COLO668 (cell line): Measurements from ENCODE around the gene CTDSPL2.
"Not testable (repeated sequence)": the region's sequence is repeated elsewhere in the genome, so short reads cannot be mapped to it uniquely, and the experiment has no call there.

Experiments
- DNase-seq: peaks from one replicate; lab custom pipeline; 2025; ENCODE audit not compliant: unreplicated experiment; lab: John Stamatoyannopoulos, UW

Gene CTDSPL2

DNA sequence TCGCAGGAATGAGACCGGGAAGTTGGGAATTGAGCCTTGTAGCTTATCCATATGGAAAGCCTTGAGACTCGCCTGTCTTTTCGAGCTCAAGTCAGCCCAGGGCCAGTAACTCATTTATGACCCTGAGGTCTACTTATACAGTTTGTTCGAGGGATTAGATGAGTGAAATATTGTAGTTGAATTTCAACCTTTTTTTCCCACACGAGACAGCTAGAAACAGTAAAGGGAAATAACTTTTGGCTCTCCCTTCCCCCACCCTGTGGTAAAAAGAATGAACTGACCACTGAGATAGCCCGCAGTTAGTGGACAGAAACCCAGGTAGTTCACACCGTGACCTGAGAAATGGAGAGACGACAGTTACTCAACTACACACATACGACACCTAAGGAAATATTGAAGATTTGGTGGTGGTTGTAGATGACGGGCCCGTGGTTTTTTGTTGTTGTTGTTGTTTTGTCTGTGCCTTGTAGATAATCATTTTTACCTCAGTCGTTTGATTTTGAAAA is 110.4 kb downstream of the CTDSPL2 start:
- DNase-seq = no peak

DNA sequence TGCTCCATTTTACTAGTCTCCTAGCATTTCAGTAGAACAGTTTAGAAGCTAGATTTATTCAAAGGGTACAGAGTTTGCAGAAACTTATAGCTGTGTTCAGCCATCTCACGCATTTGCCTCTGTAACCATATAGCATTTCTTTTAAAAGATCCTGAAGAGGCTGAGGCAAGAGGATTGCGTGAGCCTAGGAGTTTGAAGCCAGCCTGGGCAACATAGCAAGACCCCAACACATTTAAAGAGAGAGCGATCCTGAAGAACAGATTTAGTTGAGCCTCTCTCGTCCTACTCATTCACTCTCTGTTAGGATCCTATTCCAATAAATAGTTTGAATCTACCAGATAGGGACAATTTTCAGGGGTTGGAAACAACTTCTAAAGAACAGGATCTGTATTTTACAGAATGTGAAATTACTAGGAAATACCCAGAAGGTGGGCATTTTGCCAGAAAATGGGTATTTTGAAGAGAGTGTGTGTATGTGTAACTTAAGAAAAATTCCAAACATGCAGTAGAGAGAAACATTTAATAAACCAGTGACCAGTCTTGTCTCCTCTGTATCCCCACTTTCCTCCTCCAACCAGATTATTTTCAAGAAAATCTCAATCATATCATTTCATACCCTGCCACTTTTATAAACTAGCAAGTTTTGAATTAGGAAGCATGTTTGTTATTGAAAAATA is 114.0 kb downstream of the CTDSPL2 start:
- DNase-seq = no peak

DNA sequence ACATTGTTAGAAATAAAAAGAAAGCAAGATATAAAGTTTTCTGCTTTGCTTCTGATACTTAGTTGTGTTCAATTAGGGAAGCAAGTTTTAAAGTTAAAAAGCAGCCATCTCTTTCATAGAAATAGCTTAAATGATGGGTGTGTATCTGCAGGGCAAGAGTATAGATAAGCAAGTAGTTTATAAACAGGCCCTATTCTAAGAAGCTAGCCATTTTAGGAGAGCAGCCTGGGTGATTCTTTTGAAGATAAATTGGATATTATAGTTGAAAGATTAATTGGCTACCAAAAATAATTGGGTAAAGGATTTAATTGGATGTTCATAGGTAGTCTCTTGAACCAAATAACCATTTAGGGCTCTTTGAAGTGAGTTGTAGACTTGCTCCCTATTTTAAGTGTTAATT is 115.2 kb downstream of the CTDSPL2 start:
- DNase-seq = no peak

DNA sequence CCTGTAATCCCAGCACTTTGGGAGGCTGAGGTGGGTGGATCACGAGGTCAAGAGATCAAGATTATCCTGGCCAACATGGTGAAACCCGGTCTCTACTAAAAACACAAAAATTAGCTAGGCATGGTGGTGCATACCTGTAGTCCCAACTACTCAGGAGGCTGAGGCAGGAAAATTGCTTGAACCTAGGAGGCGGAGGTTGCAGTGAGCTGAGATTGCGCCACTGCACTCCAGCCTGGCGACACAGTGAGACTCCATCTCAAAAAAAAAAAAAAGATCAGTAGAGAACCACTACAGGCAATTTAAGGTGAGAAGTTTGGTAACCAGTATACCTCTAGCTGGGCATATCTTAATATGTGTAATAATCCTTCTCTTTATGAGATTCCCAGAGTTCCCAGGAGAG is 117.3 kb downstream of the CTDSPL2 start:
- DNase-seq = not testable (repeated sequence)

DNA sequence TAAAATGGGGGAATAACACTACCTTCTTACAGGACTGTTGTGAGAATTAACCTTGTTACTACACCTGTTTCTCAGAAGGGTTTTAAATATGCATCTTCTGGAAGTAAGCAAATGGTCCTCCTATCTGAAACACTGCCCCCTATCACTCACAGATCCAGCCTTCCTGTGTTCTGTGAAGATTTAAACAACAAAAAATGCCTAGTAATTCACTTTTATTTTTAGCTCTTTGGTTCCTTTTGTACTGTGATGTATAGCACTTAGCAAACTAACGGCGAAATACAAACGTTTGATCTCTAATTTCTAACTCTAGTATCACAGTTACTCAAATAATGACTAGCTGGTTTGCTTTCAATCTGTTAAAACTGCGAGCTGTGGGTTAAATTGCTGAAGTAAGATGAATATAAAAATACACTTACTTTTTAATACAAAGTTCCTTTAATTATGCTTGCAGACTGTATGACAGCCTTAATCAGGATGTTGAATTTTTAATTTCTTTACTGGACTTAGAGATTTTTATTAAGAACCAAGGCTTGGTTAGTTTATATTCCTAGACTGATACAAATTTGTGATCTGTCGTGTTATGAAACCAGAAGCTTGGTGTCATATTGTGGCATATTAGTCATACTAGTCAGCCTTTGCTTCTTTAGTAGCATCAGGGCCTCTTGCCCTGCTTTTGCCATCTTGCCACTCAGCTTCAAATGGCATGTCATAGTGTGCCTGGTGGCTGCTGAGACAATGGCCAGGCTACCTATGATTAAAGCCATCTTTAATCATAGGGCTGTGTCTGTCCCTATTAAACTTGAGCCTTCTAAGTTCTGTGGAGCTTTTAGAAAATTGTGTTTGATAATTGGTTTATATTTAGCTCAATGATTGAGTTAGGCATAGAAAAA is 118.7 kb downstream of the CTDSPL2 start:
- DNase-seq = no peak

DNA sequence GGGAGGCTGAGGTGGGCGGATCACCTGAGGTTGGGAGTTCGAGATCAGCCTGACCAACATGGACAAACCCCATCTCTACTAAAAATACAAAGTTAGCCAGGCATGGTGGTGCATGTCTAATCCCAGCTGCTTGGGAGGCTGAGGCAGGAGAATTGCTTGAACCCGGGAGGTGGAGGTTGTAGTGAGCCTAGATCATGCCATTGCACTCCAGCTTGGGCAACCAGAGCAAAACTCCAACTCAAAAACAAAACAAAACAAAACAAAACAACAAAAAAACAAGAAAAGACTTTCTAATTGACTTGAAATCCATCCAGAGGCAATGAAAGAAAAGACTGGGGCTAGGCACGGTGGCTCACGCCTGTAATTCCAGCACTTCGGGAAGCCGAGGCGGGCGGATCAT is 121.7 kb downstream of the CTDSPL2 start:
- not testable (repeated sequence) for DNase-seq

DNA sequence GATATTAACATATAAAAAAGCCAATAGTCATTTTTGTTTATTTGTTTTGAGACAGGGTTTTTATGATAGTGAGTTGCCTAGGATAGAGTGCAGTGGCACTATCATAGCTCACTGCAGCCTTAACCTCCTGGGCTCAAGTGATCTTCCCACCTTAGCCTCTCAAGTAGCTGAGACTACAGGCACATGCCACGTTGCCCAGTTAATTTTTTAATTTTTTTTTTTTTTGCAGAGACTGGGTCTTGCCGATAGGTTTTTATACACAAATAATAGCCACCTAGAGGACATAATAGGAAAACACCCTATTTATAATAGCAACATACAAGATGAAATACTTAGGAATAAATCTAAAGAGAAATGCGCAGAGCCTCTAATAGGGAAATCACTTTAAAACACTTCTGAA is 122.8 kb downstream of the CTDSPL2 start:
- DNase-seq = no peak

DNA sequence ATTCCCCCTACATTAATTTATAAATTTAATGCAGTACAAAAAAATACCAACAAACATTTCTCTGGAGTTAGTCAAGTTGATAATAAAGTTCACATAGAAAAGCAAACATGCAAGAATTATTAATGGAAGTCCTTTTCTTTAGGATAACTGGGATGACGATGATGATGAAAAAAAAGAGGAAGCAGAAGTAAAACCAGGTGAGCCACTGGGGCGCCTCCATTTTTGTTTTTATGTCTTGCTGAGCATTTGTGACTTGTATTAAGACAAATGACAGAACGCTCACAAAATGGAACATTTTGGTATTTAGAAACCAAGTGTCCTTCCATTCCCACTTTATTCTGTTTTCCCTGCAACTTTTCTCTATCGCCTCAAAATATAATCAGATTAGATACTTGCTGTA is 123.3 kb downstream of the CTDSPL2 start:
- no peak for DNase-seq

DNA sequence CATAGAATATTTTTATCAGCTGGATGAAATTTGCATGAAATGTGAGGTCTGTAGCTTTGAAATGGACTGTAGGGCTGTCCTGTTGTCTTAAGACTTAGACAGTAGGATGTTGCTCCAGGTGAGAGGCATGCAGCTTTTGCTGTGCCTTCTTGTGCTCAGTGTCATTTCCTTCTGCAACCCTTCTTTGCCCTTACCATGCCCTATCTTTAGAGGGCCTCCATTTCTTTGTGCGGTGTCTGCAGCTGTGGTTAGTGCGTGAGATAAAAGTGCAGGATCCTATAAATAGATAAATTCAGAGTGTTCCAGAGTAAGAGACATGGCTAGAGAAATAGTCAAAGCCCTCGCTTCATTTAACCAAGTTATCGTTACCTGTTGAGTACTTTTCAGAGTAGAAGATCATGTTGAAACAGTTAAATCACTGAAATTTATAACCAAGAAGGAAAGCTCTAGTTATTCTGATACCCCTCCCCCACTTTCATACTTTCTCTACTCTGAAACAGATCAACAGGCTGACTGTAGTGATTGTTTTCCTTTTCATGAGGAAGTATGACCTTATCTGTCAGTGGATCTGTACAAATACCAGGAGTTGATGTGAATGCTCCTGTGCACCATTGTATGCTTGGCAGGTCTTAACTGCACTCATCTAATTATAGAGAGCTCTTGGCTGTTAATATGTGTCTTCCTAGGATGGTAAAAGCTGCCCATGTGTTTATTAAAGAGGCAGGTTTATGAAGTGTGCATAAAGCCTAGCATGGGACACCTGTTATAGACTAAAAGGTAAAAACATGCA is 127.7 kb downstream of the CTDSPL2 start:
- no peak for DNase-seq

DNA sequence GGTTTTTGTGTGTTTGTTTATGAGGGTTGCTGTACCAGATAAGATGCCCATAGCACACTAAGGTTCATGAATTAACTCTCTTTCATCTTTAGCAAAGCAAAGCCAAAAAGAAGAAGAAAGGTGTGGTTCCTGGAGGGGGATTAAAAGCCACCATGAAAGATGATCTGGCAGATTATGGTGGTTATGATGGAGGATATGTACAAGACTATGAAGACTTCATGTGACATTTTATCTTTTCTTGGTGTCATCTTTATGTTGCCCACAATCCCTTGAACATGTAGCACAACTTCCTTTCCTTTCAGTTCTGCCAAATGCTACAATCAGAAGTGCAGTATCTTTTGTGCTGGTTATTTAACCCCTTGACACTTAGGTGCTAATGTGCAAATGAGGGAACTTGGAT is 133.5 kb downstream of the CTDSPL2 start:
- not testable (repeated sequence) for DNase-seq

DNA sequence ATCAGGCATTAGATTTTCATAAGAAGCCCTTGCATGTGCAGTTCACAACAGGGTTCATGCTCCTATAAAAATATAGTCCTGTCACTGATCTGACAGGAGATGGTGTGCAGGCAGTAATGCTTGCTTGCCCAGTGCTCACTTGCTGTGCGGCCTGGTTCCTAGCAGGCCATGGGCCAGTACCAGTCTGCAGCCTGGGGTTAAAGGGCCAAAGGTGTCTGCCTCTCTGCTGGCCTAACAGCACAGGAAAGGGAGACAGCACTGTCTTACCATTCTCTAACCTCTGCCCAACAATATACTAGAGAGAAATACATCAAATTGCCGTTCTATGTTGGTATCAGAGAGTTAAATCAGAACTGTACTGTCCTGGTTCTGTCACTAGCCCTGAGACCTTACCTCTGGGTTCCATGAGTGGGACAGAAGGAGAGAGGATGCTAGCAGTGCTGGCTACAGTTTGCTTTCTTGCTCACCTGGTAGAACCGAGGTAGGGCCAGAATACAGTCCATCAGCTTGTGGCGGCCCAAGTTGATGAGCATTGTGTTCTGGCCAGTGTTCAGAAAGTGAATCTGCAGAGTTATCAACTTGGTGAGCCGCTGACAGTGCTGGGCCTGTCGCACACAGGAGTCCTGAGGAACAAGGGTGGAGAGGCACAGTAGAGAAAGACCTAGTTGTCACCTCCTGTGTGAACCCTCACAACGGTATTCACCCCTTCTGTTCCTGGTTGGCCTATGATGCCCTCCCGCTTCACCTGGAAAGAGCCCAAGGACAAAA is 138.1 kb downstream of the CTDSPL2 start:
- no peak for DNase-seq

DNA sequence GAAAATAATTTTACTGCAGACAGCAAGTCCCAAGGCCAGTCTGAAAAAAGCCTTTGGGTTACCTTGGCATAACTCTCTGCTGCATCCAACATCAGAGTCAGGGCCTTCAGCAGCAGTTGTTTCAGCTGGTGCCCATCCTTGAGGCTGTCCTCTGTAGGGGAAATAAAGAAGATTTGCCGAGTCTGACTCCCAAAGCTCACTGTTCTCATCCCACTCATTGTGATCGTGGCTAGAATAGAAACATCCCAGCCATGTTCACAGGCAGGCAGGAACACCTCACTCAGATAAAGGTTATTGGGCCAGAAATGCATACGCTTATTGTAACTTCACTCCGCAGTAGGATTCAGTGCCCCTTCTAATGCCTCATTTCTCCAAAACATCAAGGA is 138.7 kb downstream of the CTDSPL2 start:
- DNase-seq = no peak

DNA sequence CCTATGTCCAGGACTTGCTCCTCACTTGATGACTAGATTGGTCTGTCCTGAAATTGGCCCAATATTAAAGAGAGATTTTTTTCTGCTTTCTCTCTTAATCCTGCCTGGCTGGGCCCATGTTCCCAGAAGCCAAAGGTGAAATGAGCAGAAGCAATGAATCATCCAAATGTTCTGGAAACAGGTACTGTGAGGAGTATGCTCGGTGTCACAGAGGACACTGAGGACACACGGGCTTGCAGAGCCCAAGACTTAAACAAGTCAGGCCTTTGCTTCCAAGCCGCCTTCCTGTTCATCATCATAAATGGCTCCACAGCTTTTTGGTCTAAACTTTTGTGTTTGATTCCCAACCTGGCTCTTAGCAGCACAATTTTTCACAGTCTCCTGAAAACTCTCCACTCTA is 140.9 kb downstream of the CTDSPL2 start:
- no peak for DNase-seq

DNA sequence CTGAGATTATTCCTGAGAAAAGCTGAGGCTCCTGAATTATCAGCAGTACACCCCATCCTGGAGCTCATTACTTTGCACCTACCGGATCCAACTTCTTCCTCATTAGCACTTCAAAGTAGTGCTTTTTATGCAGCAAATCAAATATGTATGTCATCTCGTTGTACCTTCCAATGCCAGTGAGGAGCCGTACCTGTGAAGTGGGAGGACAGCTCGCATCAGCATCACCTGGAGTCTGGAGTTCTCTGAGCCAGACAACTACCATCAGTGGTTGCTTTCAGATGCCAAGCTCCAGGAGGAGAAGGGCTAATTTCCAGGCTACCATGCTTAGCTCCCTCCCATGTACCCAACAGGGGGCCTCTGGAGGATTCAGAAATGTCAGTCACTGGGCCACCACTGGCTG is 141.9 kb downstream of the CTDSPL2 start:
- no peak for DNase-seq

DNA sequence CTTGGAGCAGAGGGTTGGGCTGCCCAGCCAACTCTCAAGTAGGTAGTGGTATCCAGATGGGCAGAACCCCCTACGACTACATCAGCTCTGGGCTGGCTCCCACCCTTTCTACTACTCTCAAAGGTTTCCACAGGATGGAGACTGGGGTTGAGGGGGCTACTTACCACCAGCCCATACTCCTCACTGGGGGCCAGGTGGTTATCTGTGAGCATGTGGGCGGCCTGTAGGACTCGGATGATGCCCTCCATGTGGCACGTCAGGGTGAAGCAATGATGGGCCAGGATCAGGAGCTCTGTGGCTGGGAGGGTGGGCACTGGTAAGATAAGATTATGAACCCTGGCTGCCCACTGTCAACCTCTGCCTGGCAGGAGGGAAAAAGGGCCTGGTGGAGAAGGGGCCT is 142.9 kb downstream of the CTDSPL2 start:
- no peak for DNase-seq

DNA sequence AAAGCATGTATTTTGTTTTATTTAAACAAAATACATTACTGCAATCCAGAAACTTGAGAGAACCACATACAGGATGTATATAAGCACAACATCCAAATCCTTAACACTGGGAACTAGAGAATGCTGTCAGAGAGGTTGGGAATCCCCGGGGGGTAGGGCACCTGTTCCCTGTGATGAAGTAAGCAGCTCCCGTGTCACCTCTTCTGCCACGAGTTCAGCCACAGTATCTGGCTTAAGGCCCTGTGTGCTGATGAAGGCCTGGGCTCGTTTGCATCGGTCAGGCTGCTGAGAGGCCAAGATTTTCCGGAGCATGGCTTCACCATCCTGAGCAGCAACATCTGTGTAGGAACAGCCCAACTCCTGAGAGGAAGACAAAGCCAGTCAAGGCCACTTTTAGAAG is 146.0 kb downstream of the CTDSPL2 start:
- no peak for DNase-seq

DNA sequence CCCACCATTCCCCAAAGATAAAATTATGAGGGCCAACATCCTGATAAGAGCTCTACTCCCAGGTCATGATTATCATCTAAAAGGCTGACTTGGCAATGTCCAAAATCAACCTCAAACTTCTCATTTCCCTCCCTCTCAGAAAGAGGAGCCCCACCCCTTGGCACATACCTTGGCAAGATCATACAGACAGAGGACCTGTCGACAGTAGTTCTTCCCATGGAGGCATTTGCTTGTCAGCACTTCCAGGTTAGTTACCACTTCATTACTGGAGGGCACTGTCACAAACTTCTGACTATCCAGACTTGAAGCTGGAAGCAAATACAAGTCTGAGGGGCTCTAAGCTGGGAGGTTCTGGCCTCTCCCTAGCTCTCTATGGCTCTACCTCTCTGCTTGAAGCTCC is 147.3 kb downstream of the CTDSPL2 start:
- no peak for DNase-seq
